ENCODE measurements around the gene SOX6. TPM values are rescaled to one million over a fixed set of nuclear protein-coding genes. Genes with fewer than 3 reads are reported as not detected.

SOX6 gene
- total and polyA plus RNA-seq, 2 experiments from 2014 or later, result 0.03 to 0.66 TPM

GRCh38 chr11:16117989-16118756 lies 238.2 kb downstream of the SOX6 start (continued):
- TF ChIP-seq ZNF462 (CRISPR knock-in tag; IDR thresholded peaks at IDR 0.05) (no peak), ZNF331 (CRISPR knock-in tag; IDR thresholded peaks at IDR 0.05; ENCODE audit: low read depth) (no peak), POLR2AphosphoS5 (IDR thresholded peaks at IDR 0.05; ENCODE audit: low read depth) (no peak), CREB1 (CRISPR knock-in tag; IDR thresholded peaks at IDR 0.05; ENCODE audit: low read depth) (no peak), EZH2 (IDR thresholded peaks at IDR 0.05; ENCODE audit: low read depth, unreplicated experiment) (no peak), NANOG (IDR thresholded peaks at IDR 0.05; ENCODE audit: borderline replicate concordance) (no peak)

- Mint-ChIP-seq H3K4me1 (peaks cover 34% of the 10 kb centered on the region), H3K27ac (no peak overlapping the region), H3K9me3 (no peaks in the 10 kb centered on the region), H3K36me3 (ENCODE audit: low read depth) (no peaks in the 10 kb centered on the region), H3K4me3 (no peak overlapping the region), H3K27me3 (ENCODE audit: insufficient read depth, low read depth, poor library complexity) (peaks cover 3% of the 10 kb centered on the region)
- Histone ChIP-seq H3K4me3 (no peak overlapping the region), H3K79me2 (replicated peaks; ENCODE audit: insufficient read depth) (no peaks in the 10 kb centered on the region), H3F3A (replicated peaks; ENCODE audit: low read depth) (no peaks in the 10 kb centered on the region), H3K4me1 (ENCODE audit: insufficient read depth) (peaks cover 21% of the 10 kb centered on the region; the same call in 1 of the 2 replicates), H2AFZ (no peak overlapping the region), H3K9me2 (ENCODE audit: insufficient read depth) (no peaks in the 10 kb centered on the region), H3K27ac (ENCODE audit: low read depth) (no peak overlapping the region), H3K4me2 (no peak overlapping the region), H3K27me3 (ENCODE audit: insufficient read depth) (no peaks in the 10 kb centered on the region), H4K20me1 (replicated peaks; ENCODE audit: insufficient read depth) (no peaks in the 10 kb centered on the region), H3K36me3 (ENCODE audit: insufficient read depth) (no peaks in the 10 kb centered on the region)
- no peak for TF ChIP-seq REST (IDR thresholded peaks at IDR 0.05; ENCODE audit: unreplicated experiment)
- TF ChIP-seq ZNF114 (CRISPR knock-in tag; IDR thresholded peaks at IDR 0.05), result no peak
- no peak for TF ChIP-seq CREB1 (CRISPR knock-in tag; IDR thresholded peaks at IDR 0.05; ENCODE audit: low read depth)
- no peak for DNase-seq (ENCODE audit: low spot score)
- ATAC-seq, result no peak
Measured at GRCh38 chr11:16114978-16115871, 241.1 kb downstream of the SOX6 start.

Measured in GM23338 (cell line).